SIG-M5 (cell line): ENCODE results near the gene SPART.

Experiments used
- DNase-seq: peaks from one replicate; lab custom pipeline; 2025; lab: John Stamatoyannopoulos, UW

Gene SPART

GRCh38 chr13:36346222-36347083 is at the start of gene SPART:
TSS of gene SPART (minus strand) at chr13:36346394. CDS start at chr13:36335830, 10,564 bp downstream.
- DNase-seq, result peak; percentile 82

DNA sequence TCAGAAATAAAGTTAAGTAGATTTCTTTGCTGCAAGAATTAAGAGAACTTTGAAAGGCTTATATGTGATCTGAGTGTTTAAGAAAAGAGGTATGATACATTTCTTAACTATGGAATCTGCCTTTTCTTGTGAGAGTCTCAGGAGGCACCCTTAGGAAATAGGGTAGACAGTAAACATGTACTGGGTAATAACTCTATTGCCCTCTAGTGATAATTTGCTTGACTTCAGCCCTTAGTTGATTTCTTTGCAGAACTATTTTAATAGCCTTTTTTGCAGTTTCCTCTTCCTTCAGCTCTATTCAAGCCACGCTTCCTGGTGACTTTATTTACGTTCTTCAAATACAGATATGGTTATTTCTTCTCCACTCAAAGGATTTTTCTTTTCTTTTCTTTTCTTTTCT is 49.1 kb upstream of the SPART start:
- peak; percentile 38 for DNase-seq

DNA sequence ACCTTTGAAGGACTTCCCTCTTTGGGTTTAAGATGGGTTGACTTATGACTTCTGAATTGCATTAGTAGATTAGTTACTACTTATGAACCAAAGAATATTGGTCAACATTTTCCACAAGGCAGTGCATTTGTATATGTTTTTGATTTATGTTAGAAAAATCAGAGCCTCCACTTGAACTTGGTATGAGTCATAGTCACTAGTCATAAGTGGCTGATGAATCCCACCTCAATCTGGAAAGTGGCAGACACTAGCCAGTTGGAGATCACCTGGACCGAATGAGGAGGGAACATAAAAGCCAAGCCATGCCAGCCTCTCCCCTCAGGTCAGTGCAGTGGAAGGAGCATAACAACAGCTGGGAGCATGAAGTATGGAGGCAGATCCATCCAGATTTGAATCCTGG is 39.3 kb upstream of the SPART start:
- no peak for DNase-seq

- no peak for DNase-seq
These were observed 35.8 kb upstream of the SPART start for GRCh38 chr13:36382030-36382429.

DNA sequence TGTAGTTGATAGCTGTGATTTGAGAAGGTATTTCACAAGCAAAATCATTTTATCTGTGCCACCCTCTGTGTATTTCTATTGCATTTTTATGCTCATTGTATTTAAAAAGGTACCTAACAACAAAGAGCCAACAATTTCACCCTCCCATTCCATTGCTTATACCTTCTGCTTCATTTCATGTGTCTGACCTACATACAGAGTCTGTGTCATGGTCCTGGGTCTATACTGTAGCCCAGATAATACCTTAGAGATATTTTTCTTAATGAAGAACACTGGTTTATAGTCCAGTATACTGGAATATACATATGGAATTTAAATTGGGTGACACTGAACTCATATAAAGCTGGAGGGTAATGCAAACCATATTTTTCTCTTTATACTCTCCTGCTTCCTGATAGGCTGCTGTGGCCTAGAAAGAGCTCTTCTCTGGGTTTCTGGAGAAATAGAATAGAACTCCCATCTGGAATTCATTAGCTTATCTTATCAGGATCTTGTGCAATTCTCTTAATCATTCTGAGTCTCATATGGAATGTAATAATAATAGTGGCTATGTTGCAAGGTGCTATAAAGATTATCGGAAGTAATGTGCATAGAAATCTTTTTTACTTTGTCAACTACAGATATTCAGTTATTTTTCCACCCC is 31.8 kb upstream of the SPART start:
- DNase-seq, result no peak

DNA sequence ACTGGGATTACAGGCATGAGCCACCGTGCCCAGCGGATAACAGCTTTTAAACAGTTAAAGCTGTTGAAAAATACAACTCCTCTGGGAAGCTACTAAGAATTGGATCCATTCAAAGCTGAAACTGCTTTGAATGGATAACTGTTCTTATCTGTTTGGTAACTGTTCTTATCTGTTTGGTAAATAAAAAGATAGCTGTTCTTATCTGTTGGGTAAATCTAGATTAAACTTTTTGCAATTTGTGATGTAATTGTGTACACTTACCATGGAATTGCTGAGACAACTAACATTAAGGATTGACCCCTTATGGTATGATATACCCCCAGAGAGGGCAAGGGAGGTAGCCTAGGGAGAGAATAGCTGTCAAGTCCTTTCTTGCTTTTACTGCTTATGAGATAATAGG is 27.9 kb upstream of the SPART start:
- DNase-seq, result no peak

DNA sequence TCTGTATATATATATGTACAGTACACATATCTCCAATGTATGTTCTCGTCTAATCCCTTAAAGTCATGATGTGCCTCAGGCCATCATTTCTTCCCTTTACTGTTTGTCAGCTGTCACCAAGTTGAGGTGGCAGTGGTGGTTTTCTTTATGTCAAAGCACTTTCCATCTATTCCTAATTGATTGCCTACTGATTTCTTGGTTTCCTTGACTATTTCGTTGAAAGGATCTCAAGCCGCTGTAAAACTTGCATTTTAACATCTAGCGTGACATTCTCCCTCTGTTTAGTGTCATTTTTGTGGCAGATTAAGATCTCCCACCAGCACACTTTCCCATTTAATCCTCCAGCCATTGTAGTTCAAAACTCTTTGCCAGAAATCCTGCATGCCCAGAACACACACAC is 25.0 kb upstream of the SPART start:
- no peak for DNase-seq

GRCh38 chr13:36370108-36370429 is 23.9 kb upstream of the SPART start:
- DNase-seq, result no peak

DNA sequence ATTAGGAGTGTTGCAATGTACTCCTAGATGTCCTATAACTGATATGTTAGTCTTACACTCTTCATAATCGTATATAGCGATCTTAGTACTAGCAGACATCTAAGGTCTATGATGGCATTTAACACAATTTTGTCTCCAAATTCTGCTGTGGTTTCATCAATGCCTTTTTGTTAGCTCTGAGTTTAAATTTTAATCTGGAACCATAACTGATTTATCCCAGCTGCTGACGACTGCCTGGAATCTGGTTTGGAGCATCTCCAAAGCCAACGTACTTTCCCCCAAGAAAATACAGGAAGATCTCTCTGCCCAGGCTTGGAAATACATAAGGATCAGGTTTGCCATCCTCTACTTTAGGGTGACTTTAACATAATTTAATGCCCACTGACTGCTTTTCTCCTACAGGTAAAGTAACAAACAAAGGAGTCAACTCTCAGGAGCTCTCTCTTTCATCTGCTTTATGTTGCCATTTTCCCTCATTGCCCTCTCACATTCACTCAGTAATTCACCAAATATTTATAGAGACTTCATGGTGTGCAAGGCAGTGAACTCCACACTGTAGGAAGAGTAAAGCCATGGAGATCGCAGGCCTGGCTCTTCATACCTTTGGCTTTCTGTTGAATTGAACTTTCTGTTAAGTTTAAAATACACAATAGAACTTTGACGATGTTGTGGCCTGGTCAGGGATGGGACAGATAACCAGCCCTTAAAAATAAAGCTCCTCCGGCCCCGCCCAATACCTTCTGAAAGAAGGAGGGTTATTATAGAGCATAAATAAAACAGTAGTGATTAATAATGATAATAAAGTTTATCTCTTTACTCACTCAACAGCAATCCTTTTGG is 23.3 kb upstream of the SPART start:
- no peak for DNase-seq

DNA sequence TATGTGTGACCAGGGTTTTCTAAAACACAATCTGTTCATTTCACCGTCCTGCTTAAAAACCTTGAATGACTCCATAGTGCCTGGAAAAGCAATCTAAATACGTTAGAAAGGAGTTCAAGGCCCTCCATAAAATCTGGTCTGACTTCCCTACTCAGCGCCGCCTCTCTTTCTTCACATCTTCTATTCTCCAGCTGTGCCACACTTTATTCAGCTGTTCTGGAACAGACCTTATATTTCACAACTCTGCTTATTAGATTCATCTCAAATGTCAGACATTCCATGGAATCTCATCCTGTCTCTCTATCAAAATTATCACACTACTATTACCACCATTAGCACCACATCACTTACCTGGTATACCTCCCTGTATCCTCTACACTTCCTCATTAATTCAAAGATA is 19.8 kb upstream of the SPART start:
- DNase-seq, result no peak

DNA sequence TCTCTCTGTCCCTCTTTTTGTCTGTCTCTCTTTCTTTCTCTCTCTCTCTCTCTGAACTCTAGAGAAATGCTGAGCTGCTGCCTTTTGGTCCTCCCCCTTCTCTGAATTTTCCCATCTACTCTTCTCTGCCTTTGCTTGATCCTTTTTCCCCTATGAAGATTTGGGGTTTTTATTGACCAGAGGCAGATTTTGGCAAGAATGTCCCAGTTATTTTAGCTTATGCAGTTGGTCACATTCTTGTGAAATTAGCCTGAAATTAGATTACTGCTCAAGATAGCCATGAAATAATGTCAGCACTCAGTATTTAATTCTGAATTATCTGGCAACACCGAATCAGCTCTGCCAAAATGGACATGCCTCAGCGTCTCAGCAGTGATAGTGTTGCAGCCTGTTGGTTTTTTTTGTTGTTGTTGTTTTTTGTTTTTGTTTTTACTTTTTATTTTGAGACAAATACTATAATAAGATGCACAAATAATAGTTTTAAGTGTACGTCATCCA is 17.2 kb upstream of the SPART start:
- DNase-seq, result no peak

GRCh38 chr13:36362914-36363313 is 16.7 kb upstream of the SPART start:
- no peak for DNase-seq

DNA sequence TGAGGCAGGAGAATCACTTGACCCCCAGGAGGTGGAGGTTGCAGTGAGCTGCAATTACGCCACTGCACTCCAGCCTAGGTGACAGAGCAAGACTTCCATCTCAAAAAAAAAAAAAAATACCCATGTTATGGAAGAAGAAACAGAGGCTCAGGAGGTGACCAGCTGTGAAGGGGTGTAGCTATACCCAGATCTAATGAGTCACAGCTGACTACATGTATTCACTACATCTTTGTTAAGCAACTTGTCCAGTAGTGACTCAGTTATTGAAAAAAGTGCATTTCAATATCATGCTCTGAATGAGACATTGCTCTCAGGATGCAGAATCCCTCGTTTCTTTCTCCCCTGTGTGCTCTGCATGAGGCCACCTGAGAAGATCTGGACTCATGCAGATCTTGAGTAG is 16.1 kb upstream of the SPART start:
- DNase-seq, result no peak

GRCh38 chr13:36360903-36361302 is 14.7 kb upstream of the SPART start:
- DNase-seq, result no peak

- DNase-seq, result no peak
These were observed 13.2 kb upstream of the SPART start for GRCh38 chr13:36359301-36359950.

- no peak for DNase-seq
These were observed 12.1 kb upstream of the SPART start for GRCh38 chr13:36358175-36358718.

DNA sequence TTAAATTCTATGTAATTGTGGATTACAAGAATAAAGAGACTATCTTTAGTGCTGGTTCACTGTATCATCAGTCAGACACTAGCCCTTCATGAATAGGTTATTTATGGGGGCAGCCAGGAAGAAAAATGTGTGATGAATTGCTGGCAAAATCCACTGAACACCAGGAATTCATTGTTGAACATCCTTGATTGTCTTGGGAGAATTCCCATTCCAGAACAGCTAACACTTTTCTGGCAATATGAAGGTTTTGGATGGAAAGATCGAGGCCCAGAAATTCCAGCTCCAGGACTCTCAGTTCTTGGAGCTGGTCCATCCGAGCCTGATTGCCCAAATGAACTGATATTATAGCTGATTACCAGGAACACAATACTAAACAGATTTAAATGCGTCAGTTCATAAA is 11.5 kb upstream of the SPART start:
- no peak for DNase-seq

DNA sequence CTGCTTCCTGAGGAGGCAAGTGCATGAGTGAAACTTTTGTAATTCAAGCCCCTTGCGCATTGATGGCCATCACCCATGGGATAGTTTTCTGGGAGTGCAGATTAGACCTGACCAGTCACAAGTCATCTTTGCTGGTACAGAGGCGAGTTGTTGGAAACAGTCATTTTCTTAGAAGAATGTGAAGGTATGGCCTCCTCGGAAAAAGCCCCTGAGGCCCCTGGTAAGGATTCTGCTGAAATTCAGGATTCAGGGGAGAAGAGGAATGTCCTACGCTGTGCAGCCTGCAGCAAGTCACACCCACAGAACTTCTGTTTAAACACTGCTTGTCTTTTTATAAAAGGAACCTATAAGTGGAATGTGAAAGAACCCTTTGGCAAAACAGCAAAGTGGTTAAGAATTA is 11.0 kb upstream of the SPART start:
- no peak for DNase-seq

DNA sequence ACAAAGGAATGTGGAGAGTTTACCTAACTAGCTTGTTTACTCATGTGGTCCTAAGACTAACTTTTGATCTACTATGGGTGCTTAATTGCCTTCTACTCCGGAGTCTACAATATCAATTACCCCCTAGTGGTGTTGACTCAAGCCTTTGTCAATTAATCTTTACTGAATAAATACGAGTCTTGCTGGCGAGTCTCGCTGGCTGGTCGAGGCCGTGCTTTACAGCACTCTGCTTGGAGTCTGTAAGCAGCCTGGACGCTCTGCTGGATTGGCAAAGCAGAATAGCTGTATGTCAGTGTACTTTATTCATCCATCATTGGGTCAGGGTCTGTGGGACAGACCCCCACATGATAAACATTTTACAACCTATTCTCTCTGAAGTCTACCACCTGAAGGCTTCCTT is 9.9 kb upstream of the SPART start:
- no peak for DNase-seq

GRCh38 chr13:36355632-36356031 is 9.4 kb upstream of the SPART start:
- no peak for DNase-seq

DNA sequence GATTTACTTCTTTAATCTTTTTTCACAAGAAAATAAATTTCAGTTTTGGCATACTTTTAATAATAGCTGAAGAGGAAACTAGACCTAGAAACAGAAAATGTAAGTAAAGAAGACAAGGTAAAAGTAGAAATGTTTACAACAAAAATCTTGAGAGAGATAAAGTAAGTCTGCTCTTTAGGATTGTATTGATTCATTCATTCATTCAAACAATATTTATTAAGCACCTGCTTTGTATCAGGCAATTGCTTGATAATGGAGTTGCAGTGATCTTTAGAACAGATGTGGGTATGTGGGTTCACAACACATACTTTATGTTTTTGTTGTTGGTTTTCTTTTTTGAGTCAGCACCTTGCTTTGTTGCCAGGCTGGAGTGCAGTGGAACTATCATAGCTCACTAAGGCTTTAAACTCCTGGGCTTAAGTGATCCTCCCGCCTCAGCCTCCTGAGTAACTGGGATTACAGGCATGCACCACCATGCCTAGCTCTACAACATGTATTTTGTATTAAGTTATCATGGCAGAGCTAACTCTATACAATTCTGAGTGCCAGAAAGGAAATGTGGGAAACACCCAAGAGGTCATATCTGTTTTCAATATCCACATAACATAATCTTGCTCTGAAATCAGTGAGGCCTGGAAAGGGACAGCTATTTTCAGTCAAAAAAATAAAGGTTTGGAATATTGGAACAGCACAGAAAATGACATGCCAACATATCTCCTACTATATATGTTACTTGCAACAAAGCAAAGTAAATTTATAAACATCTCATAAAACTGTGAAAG is 8.8 kb upstream of the SPART start:
- DNase-seq, result no peak
